Stimulated activated CD8-positive, alpha-beta memory T cell treated with anti-CD3 and anti-CD28 coated beads, Interleukin-2, amount 100 ng/mL, for 1 hour (primary cell): Measurements from ENCODE around the gene NRP1.
"Not testable (repeated sequence)": the region's sequence is repeated elsewhere in the genome, so short reads cannot be mapped to it uniquely, and the experiment has no call there.

Experiments
- DNase-seq, 2 donors: peaks; one replicate each; pipeline ENCODE4 v3.0.0-alpha.2; 2020; ENCODE audit warnings: low read depth in 2 of 2

NRP1 gene

GRCh38 chr10:33237736-33238624, 96.5 kb downstream of the NRP1 start:
- DNase-seq: no peak

- DNase-seq: no peak
These were observed 97.6 kb downstream of the NRP1 start for GRCh38 chr10:33236916-33237315.

DNA sequence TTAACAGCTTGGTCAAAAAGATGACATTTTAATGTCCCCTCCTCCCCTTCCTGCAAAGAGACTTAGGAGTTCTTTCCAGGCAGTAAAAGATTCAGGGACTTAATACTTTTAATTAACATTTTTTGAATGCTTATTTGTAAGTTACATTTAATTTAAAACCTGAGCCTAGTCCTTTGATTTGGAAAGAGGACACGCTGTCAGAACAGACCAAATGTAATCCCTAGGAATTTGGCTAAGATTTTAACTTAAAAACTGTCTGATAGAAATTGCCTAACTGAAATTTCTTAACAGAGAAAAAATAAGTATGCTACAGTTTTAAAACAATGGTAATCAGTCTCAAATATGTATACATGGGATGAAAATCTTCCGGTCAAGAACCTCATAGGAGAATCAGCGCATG, 98.5 kb downstream of the NRP1 start:
- DNase-seq: no peak

GRCh38 chr10:33235251-33235884, 99.1 kb downstream of the NRP1 start:
- DNase-seq: no peak

GRCh38 chr10:33234831-33235237, 99.6 kb downstream of the NRP1 start:
- DNase-seq: no peak

DNA sequence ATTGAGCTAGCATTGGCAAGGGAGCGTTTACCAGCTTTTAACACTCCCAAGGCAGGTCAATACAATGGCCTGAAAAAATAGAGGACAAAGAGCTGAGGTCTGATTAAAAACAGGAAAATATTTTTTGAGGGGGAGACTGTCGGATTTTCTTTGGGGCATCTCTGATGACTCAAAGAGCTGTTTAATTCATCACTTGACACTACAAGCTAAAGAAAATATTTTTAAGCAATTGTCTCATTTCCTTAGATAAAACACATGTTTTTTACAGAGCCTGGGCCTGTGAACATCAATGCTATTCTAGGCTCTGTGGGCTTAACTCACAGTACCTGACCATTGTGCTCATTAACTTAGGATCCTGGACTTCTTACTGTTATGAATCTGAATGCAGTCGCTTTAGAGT, 100.8 kb downstream of the NRP1 start:
- no peak for DNase-seq

DNA sequence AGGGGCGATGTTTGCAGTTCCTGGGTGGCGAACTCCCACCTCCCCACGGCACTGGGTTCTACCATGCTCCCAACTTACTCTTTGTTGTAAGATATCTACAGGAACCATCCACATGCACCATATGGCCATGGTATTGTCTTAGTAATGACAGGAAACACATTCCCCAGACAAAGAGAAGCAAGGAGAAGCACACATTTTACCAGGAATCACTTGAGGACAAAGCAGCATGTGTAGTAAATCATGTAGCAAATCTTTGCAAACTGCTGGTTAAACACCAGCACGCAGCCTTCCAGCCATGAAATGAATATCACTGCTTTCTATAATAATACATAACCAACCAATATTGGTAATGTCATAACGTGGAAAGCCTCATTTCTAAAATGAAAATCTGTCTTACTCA, 101.2 kb downstream of the NRP1 start:
- DNase-seq: no peak

DNA sequence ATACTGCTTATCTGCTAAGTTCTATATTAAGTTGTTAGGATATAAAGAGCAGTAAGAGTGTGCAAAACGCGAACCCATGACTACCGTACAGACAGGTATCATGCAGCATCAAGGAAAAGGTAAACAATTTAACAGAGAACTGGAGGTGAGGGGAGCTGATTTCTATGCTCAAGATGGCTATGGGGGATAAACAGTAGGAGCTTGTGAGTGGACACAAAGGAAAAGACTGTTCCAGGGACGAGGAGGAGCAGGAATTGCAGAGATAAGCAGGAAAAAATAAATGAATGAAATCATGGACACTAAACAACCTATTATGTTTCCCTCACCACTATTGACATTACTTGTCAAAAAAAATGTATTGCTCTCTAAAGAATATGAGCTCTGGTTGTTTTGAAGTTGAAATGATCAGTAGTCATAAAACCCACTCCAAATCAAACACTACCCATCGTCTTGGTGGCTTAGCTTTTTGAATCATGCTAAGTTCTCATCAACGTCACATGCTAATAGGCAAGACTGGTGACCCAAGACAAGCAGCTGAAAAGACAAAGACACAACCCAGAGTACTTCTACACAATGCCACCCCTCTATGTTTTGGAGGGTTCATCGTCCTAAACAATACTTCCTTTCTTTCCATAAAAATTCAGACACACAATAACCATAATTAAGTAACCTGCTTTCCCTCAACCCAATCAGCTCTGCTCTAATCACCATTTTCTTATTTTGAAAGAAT, 102.7 kb downstream of the NRP1 start:
- DNase-seq: no peak

DNA sequence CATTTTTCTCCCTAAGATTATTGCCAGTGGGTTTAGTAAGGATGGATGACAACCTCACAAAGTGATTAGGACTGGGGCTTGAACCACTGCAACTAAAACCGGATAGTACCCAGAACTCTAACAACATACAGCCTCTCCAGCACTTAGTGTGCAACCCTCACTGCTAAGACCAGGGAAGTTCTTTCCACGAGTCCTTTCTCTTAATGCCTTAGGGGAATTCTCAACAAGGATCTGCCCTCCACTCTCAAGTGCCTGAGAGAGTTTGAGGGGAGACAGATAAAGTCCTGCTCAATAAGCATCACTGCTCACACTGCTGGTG, 104.6 kb downstream of the NRP1 start:
- DNase-seq: no peak

DNA sequence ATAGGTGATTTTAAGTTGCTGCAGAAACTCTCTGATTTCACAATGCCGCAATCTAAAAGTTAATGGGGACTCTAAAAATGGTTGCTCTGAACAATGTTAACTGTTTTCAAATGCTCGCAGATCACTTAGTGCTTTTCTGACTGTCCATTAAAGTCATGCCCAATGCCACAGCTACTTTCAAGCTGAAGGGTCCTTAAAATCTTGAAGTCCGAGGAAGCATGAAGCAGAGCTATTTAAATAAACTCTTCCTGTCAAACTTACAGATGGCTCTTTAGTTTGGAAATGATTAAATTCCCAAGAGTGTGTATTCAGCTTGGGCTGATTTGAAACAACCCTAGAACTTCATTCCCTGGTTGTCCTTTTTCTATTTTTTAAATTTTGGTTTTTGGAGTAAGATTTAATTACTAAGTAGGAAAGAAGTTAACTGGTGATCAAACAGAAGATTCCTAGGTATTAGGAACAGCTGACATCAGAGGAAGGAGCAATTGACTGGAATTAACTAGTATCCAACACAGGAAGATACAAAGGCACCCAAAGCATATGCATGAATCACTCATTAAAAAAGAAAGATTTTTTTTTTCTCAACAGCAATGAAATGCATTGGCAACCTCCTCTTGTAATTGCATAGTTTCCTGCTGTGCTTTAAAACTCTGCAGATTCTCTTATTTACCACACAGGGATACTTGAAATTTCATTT, 105.1 kb downstream of the NRP1 start:
- no peak for DNase-seq

GRCh38 chr10:33228426-33228825, 106.0 kb downstream of the NRP1 start:
- DNase-seq: no peak

- no peak for DNase-seq
These were observed 107.0 kb downstream of the NRP1 start for GRCh38 chr10:33227489-33227888.

- no peak for DNase-seq
These were observed 110.1 kb downstream of the NRP1 start for GRCh38 chr10:33224251-33224965.

- no peak for DNase-seq
These were observed 111.0 kb downstream of the NRP1 start for GRCh38 chr10:33223326-33224000.

DNA sequence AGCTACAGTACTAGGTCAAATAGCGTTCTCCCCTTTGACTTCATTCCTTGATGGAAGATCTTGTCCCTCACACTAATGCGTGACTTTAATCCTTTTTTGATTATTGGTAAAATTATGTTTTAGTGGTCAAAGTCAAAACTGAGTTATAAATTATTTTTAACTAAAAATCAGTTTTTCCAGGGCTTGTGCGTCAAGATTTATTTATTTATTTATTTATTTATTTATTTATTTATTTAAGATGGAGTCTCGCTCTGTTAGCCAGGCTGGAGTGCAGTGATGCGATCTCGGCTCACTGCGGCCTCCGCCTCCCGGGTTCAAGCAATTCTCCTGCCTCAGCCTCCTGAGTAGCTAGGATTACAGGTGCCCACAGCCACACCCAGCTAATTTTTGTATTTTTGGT, 112.2 kb downstream of the NRP1 start:
- not testable (repeated sequence) for DNase-seq

GRCh38 chr10:33217854-33218253, 116.6 kb downstream of the NRP1 start:
- no peak for DNase-seq

DNA sequence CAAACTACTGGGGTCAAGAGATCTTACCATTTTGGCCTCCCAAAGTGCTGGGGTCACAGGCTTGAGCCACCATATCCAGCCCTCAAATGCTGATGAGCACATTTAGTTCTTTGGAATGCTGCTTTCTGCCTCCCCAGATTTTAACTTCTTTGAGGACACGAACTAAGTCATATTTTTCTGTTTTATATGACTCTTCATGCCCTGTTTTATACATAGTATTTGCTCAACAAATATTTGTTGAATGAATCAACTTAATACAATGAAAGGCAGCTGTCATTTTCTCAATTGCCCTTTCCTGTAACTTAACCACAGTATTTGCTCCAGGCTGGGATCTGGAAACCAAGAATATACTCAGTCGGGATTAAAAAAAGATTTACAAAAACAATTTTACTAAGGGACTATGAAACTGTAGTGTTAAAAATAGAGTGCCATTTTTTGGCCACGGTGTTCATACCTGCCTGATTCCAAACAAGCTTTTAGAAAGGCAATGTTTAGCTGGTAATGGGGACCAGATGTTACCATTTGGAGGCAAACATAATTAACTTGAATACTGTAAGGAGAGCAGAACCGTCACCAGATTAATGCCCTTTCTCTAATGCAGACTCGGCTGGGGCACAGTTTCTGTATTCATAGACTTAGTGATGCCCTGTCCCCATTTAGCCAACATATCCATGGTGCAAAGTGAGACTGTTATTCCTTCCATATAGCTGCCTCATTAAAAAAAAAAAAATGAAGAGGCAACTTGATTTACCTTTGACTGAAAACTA, 117.6 kb downstream of the NRP1 start:
- no peak for DNase-seq

DNA sequence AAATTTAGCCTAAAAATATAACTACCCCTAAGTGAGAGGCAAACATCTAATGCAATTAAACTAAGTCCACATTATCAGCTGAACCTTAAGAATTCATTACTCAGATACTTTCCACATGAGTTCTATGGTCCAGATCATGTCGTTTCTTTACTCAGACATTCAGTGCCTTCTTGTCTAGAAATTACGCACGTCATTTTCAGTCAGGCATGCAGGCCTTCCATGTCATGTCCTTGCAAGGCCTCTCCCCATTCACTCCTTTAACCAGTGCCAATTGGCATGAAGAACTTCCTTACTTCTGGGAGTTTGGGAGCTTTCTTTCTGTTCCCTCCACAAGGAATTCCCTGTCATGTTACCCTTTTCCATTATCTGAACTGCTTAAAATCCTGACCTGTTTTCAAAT, 118.8 kb downstream of the NRP1 start:
- DNase-seq: no peak

DNA sequence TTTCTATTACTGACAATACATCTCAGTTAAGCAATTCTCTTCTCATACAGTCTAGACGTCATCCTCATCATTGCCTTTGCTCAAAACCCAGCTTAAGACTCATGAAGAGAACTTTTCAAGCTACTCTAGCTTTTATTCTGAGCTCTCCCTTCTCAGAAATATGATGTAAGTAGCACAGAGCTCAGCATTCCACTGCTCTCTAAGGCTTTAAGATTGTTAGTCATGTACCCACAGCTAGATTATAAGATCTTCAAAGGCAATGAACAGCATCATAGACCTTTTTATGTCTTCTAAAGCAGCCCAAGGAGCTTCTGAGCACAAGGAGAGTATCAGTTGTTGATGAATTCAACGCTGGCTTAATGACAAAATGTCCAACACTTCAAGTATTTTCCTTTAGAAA, 119.3 kb downstream of the NRP1 start:
- no peak for DNase-seq

GRCh38 chr10:33214174-33214573, 120.3 kb downstream of the NRP1 start:
- no peak for DNase-seq
